ENCODE measurements around the gene PLIN5. TPM values are rescaled to one million over a fixed set of nuclear protein-coding genes. Genes with fewer than 3 reads are reported as not detected.

Gene PLIN5
- total and polyA plus RNA-seq, 10 of the 15 experiments (the other 5 are each of a cell fraction or from before 2014, with no cell fraction given), result 0.15 to 0.33 TPM; not detected in 8

DNA sequence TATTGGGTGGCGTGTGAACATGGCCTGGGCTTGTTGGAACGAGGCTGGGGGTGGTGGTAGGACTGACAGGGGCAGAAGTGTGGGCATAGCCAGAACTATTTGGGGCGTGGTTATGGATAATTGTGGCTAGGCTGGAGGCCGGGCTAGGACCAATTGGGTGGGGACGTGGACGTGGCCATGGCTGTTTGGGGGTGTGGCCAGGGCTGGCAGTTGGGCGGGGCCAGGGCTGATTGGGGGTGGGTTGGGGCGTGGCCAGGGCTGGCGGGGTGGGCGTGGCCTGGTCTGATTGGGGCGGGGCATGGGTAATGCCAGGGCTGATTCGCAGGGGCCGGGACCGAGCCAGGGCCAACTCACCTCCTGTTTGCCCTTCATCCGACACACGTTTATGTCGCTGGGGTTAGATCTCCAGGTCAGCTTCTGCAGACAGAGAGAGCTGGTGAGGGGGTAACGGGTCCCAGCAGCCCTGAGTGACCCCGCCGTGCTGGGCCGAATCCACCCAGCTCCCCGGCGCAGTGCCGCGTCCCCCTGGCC is 21.6 kb upstream of the PLIN5 start:
- in situ Hi-C loops (cut with MboI) (no loop called here), intact Hi-C loops (cut with micrococcal nuclease; ENCODE audit: unreplicated experiment) (no loop called here)
- Histone ChIP-seq H3K4me2 (ENCODE audit: control insufficient read depth, insufficient read depth) (no peak overlapping the region), H2AFZ (ENCODE audit: control insufficient read depth, low read depth, low read length) (no peak overlapping the region), H3K79me2 (ENCODE audit: control insufficient read depth, insufficient read depth, low read length) (no peaks in the 10 kb centered on the region), H3K4me3 (no peak overlapping the region), H3K4me1 (ENCODE audit: control insufficient read depth, insufficient read depth, low read length) (no peaks in the 10 kb centered on the region), H3K9me3 (replicated peaks; ENCODE audit: control insufficient read depth, insufficient read depth, low read length) (no peaks in the 10 kb centered on the region), H3K27me3 (replicated peaks in 1 of 2; ENCODE audit: control insufficient read depth in 2 of 2, insufficient read depth in 2 of 2, low read length in 1 of 2) (no peaks in the 10 kb centered on the region), H3K9ac (ENCODE audit: control insufficient read depth, insufficient read depth, low read length) (no peak overlapping the region), H3K27ac (ENCODE audit: control insufficient read depth, insufficient read depth) (no peak overlapping the region), H4K20me1 (ENCODE audit: control insufficient read depth, insufficient read depth) (no peaks in the 10 kb centered on the region), H3K36me3 (ENCODE audit: control insufficient read depth in 2 of 2, insufficient read depth in 2 of 2, low read length in 1 of 2) (no peaks in the 10 kb centered on the region)
- POLR2A ChIA-PET, result no interaction called here
- peak; percentile 63 for ATAC-seq
- no peak for FAIRE-seq
- RAD21 ChIA-PET (ENCODE audit: unreplicated experiment), result no interaction called here
- 67% methylated on average over 17 of the region's 25 CpGs for WGBS (ENCODE audit: insufficient coverage, insufficient replicate concordance, low lambda C conversion rate, missing lambda C conversion rate)
- CTCF ChIA-PET, result interaction anchor here (0.6 to 2.0 kb wide), 5 partner anchors 9 to 85 kb away, joined by 3 to 10 read pairs (median 4); partner anchors contain the start of gene HDGFL2
- no peak for DNase-seq (ENCODE audit: low read depth, low spot score)
- SMC1A ChIA-PET (ENCODE audit: uncharacterized antibody, unreplicated experiment), result no interaction called here
- TF ChIP-seq, protein P1, sequence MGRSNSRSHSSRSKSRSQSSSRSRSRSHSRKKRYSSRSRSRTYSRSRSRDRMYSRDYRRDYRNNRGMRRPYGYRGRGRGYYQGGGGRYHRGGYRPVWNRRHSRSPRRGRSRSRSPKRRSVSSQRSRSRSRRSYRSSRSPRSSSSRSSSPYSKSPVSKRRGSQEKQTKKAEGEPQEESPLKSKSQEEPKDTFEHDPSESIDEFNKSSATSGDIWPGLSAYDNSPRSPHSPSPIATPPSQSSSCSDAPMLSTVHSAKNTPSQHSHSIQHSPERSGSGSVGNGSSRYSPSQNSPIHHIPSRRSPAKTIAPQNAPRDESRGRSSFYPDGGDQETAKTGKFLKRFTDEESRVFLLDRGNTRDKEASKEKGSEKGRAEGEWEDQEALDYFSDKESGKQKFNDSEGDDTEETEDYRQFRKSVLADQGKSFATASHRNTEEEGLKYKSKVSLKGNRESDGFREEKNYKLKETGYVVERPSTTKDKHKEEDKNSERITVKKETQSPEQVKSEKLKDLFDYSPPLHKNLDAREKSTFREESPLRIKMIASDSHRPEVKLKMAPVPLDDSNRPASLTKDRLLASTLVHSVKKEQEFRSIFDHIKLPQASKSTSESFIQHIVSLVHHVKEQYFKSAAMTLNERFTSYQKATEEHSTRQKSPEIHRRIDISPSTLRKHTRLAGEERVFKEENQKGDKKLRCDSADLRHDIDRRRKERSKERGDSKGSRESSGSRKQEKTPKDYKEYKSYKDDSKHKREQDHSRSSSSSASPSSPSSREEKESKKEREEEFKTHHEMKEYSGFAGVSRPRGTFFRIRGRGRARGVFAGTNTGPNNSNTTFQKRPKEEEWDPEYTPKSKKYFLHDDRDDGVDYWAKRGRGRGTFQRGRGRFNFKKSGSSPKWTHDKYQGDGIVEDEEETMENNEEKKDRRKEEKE (IDR thresholded peaks at IDR 0.05), result no peak
- no peak for TF ChIP-seq RFX5 (IDR thresholded peaks at IDR 0.05; ENCODE audit: low read depth, low read length)
- no TSS peak for BruUV-seq (replicated peaks)
